Heart left ventricle (tissue), 13 donors: ENCODE results near the gene RBKS.

Experiments
- POLR2A ChIP-seq, 2 donors: fragments of 450-650 bp; IDR thresholded peaks; one replicate each; pipeline ENCODE4 v1.6.1; 2017; ENCODE audit warnings: antibody characterized with exemption in 2 of 2, mild to moderate bottlenecking in 2 of 2, moderate library complexity in 2 of 2
- TF ChIP-seq, protein P1 (sequence below), 12 donors: fragments of 200-600 bp; sonication (generic) in 4 of 12; IDR thresholded peaks; one replicate each; pipeline versions ENCODE4 v1.5.0 to v1.8.0; 2018 to 2022; ENCODE audit warnings: antibody characterized with exemption in 12 of 12, mild to moderate bottlenecking in 5 of 12
- donor health status: ischemic (EF 13 %, LVEDD 7.1; RV severe dilation, severe dysfunction).
- donor health status: DM: no; HTN: yes; CAD: no.
- donor health status: DM: no; HTN: no; CAD: no.
- donor health status: ischemic (EF 25% LVEDD 6.9; RV normal size, moderate dysfunction).
- donor health status: ischemic (EF 25% LVEDD 5.7; RV mildly dilated, moderate dysfunction).
- donor health status: ischemic (EF 35%, LVEDD 5.7; RV mildly dilated, moderate dysfunction).
- donor health status: nonischemic (EF 11% LVEDD 7.7; RV severe dilation, severe dysfunction).
- donor health status: DM: yes; HTN: yes; CAD: no.
- donor health status: PGD.
- donor health status: ischemic (EF 29% LVEDD 5.4; RV normal size, mild dysfunction).
- donor health status: nonischemic (EF 23%, LVEDD 6.1; RV moderate dilation, normal function).

DNA sequence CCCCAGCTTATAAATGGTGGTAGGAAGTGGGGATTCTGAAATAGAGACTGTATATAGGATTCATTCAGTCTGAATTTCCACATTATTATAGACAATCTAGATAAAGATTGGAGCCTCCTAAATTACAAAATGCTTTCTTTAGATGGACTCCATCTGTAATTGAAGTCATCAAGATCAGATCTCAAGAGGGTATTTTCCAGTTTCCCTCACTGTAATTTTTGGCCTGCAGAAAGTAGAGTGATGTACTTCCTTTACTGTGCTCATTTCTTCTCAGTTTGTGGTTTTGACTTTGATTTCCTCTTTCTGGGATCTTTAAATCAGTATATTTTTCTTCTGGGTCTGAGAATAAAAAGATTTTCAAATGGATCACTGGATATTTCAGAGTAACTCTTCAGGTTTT is 7.5 kb upstream of the RBKS start:
- TF ChIP-seq, protein P1, sequence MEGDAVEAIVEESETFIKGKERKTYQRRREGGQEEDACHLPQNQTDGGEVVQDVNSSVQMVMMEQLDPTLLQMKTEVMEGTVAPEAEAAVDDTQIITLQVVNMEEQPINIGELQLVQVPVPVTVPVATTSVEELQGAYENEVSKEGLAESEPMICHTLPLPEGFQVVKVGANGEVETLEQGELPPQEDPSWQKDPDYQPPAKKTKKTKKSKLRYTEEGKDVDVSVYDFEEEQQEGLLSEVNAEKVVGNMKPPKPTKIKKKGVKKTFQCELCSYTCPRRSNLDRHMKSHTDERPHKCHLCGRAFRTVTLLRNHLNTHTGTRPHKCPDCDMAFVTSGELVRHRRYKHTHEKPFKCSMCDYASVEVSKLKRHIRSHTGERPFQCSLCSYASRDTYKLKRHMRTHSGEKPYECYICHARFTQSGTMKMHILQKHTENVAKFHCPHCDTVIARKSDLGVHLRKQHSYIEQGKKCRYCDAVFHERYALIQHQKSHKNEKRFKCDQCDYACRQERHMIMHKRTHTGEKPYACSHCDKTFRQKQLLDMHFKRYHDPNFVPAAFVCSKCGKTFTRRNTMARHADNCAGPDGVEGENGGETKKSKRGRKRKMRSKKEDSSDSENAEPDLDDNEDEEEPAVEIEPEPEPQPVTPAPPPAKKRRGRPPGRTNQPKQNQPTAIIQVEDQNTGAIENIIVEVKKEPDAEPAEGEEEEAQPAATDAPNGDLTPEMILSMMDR (IDR thresholded peaks at IDR 0.05), result no peak
- no peak for TF ChIP-seq POLR2A (IDR thresholded peaks at IDR 0.05)
